ENCODE results near the gene RPTN.

DNA sequence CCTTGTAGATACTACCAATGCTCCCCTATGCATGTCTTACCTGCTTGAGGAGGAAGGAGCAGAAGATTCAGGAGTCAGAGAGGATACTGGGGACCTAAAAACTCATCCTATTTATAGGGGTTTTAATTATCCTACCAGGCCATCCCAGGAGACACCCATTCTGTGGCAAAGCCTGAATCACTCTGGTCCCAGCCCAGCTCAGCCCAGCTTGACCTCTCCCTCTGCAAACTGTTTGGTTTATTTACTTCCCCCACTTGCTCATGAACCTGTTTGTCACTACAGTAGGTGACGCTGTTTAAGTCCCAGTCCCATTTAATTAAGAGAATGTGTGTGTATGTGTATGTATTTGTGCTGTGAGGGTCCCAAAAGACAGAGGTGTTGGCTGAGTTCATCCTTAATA is at the start of gene RPTN:
- no peak for TF ChIP-seq POLR2A (IDR thresholded peaks at IDR 0.05; ENCODE audit: low read length)
- no peak for TF ChIP-seq GATA1 (IDR thresholded peaks at IDR 0.05; ENCODE audit: low read depth, low read length)

All from erythroblast (primary cell).